GM21390 (cell line): ENCODE results near the gene DIO3.
"Not testable (repeated sequence)": the region's sequence is repeated elsewhere in the genome, so short reads cannot be mapped to it uniquely, and the experiment has no call there.

Source experiments
- ATAC-seq: cut with Tn5 transposase; IDR thresholded peaks from one replicate; pipeline ENCODE4 v1.9.1; 2021; ENCODE audit not compliant: unreplicated experiment

DIO3 gene

GRCh38 chr14:101540481-101541462 lies 20.5 kb upstream of the DIO3 start:
- no peak for ATAC-seq

- no peak for ATAC-seq
Measured at GRCh38 chr14:101542391-101542790, 18.9 kb upstream of the DIO3 start.

- ATAC-seq: no peak
Measured at GRCh38 chr14:101543814-101544213, 17.5 kb upstream of the DIO3 start.

GRCh38 chr14:101544550-101544949 lies 16.7 kb upstream of the DIO3 start:
- no peak for ATAC-seq

- no peak for ATAC-seq
Measured at GRCh38 chr14:101546706-101547105, 14.6 kb upstream of the DIO3 start.

- ATAC-seq: no peak
Measured at GRCh38 chr14:101547107-101547738, 14.1 kb upstream of the DIO3 start.

GRCh38 chr14:101547961-101548669 lies 13.2 kb upstream of the DIO3 start:
- no peak for ATAC-seq

GRCh38 chr14:101548710-101549109 lies 12.6 kb upstream of the DIO3 start:
- ATAC-seq: no peak

- no peak for ATAC-seq
Measured at GRCh38 chr14:101549154-101549553, 12.1 kb upstream of the DIO3 start.

- not testable (repeated sequence) for ATAC-seq
Measured at GRCh38 chr14:101550202-101550912, 10.9 kb upstream of the DIO3 start.

GRCh38 chr14:101551729-101552595 lies 9.3 kb upstream of the DIO3 start:
- no peak for ATAC-seq

- ATAC-seq: no peak
Measured at GRCh38 chr14:101552786-101553231, 8.5 kb upstream of the DIO3 start.

- no peak for ATAC-seq
Measured at GRCh38 chr14:101553393-101553792, 7.9 kb upstream of the DIO3 start.

- no peak for ATAC-seq
Measured at GRCh38 chr14:101553931-101554330, 7.4 kb upstream of the DIO3 start.

GRCh38 chr14:101554991-101555668 lies 6.2 kb upstream of the DIO3 start:
- ATAC-seq: no peak

- not testable (repeated sequence) for ATAC-seq
Measured at GRCh38 chr14:101555669-101556043, 5.6 kb upstream of the DIO3 start.

GRCh38 chr14:101556131-101556530 lies 5.2 kb upstream of the DIO3 start:
- no peak for ATAC-seq

- ATAC-seq: no peak
Measured at GRCh38 chr14:101556566-101557320, 4.6 kb upstream of the DIO3 start.

- no peak for ATAC-seq
Measured at GRCh38 chr14:101557321-101557695, 4.0 kb upstream of the DIO3 start.
